DND-41 (cell line): ENCODE data around the gene NPBWR2.

Experiments
- ATAC-seq: fragments of 200-7000 bp; cut with Tn5 transposase; 3 replicates; pipeline ENCODE4 v1.9.1; 2021; ENCODE audit warnings: low read depth; ENCODE audit not compliant: insufficient read depth
- DNase-seq: peaks from one replicate; pipeline ENCODE4 v3.0.0-alpha.2; 2020
- H2AFZ ChIP-seq: 2 replicates; pipeline ENCODE4 v1.6.0; 2012; ENCODE audit warnings: low read depth, low read length
- H3K27ac ChIP-seq: 2 replicates; pipeline ENCODE4 v1.5.1; 2012; ENCODE audit warnings: low read length, inconsistent platforms
- H3K27me3 ChIP-seq: fragments of 200-600 bp; sonication (generic); 2 replicates; pipeline ENCODE4 v1.6.0; 2012; ENCODE audit warnings: low read length, mild to moderate bottlenecking, inconsistent platforms; ENCODE audit not compliant: insufficient read depth, poor library complexity
- H3K36me3 ChIP-seq: 2 replicates; pipeline ENCODE4 v1.5.1; 2012; ENCODE audit warnings: low read length, inconsistent platforms; ENCODE audit not compliant: insufficient read depth
- H3K4me1 ChIP-seq: 2 replicates; pipeline ENCODE4 v1.5.1; 2012; ENCODE audit warnings: mild to moderate bottlenecking, low read length; ENCODE audit not compliant: insufficient read depth
- H3K4me2 ChIP-seq: 2 replicates; pipeline ENCODE4 v1.6.0; 2012; ENCODE audit warnings: mild to moderate bottlenecking, moderate library complexity, low read length, inconsistent platforms; ENCODE audit not compliant: insufficient read depth
- H3K4me3 ChIP-seq, 2 experiments: fragments of 200-600 bp in 1 of 2; shearing (Covaris generic) in 1 of 2; 2 replicates each; pipeline ENCODE4 v1.5.1; 2012 to 2016; ENCODE audit warnings: inconsistent platforms in 2 of 2, low read length in 2 of 2, mild to moderate bottlenecking in 2 of 2, low read depth in 1 of 2, moderate library complexity in 1 of 2
- H3K79me2 ChIP-seq: 2 replicates; pipeline ENCODE4 v1.6.0; 2012; ENCODE audit warnings: low read length, inconsistent platforms; ENCODE audit not compliant: insufficient read depth
- H3K9ac ChIP-seq: 2 replicates; pipeline ENCODE4 v1.6.0; 2012; ENCODE audit warnings: low read depth, mild to moderate bottlenecking, inconsistent platforms, low read length, moderate library complexity
- H3K9me3 ChIP-seq: 2 replicates; pipeline ENCODE4 v1.5.1; 2012; ENCODE audit warnings: low read length, moderate library complexity, mild to moderate bottlenecking, inconsistent platforms; ENCODE audit not compliant: insufficient read depth, severe bottlenecking
- H4K20me1 ChIP-seq: 2 replicates; pipeline ENCODE4 v1.6.0; 2012; ENCODE audit warnings: low read length; ENCODE audit not compliant: insufficient read depth
- EZH2 ChIP-seq: IDR thresholded peaks from 3 replicates; pipeline ENCODE4 v1.6.1; 2012; ENCODE audit warnings: borderline replicate concordance, low read depth, mild to moderate bottlenecking, moderate library complexity, low read length, inconsistent platforms; ENCODE audit not compliant: severe bottlenecking
- TF ChIP-seq, protein P1 (sequence below): IDR thresholded peaks from 2 replicates; pipeline ENCODE4 v1.5.1; 2012; ENCODE audit warnings: borderline replicate concordance, low read length, moderate library complexity, mild to moderate bottlenecking; ENCODE audit not compliant: poor library complexity, severe bottlenecking; ENCODE audit errors: extremely low read depth

NPBWR2 gene

DNA sequence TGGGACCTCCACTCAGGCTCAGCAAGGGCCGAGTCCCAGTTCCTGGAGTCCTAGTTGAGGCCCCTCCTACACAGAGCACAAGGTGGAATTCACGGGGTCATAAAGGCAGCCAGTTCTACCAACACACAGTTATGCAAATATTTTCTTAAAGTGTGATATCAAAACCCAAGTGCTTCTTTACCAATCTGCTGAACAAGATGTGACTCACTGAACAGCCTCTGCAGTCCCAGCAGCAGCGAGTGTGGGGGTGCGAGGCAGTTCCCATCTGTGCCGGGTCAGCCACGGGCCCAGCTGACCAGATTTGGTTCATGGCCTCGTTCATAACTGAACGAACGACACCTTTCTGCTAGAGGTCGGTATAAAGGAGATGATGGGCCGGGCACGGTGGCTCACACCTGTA, 48.8 kb downstream of the NPBWR2 start:
- Histone ChIP-seq H4K20me1 (no peaks in the 10 kb centered on the region), H3K27ac (no peak overlapping the region), H3K9ac (no peak overlapping the region), H3K4me3 (no peak overlapping the region), H3K36me3 (no peaks in the 10 kb centered on the region), H3K79me2 (peaks cover 2% of the 10 kb centered on the region; the same call in 1 of the 2 replicates), H3K4me2 (no peak overlapping the region), H3K27me3 (no peaks in the 10 kb centered on the region), H3K4me1 (peaks cover 17% of the 10 kb centered on the region), H2AFZ (no peak overlapping the region), H3K9me3 (no peaks in the 10 kb centered on the region)
- ATAC-seq (no peak), DNase-seq (no peak)
- TF ChIP-seq, protein P1, sequence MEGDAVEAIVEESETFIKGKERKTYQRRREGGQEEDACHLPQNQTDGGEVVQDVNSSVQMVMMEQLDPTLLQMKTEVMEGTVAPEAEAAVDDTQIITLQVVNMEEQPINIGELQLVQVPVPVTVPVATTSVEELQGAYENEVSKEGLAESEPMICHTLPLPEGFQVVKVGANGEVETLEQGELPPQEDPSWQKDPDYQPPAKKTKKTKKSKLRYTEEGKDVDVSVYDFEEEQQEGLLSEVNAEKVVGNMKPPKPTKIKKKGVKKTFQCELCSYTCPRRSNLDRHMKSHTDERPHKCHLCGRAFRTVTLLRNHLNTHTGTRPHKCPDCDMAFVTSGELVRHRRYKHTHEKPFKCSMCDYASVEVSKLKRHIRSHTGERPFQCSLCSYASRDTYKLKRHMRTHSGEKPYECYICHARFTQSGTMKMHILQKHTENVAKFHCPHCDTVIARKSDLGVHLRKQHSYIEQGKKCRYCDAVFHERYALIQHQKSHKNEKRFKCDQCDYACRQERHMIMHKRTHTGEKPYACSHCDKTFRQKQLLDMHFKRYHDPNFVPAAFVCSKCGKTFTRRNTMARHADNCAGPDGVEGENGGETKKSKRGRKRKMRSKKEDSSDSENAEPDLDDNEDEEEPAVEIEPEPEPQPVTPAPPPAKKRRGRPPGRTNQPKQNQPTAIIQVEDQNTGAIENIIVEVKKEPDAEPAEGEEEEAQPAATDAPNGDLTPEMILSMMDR: no peak
- no peak for TF ChIP-seq EZH2

DNA sequence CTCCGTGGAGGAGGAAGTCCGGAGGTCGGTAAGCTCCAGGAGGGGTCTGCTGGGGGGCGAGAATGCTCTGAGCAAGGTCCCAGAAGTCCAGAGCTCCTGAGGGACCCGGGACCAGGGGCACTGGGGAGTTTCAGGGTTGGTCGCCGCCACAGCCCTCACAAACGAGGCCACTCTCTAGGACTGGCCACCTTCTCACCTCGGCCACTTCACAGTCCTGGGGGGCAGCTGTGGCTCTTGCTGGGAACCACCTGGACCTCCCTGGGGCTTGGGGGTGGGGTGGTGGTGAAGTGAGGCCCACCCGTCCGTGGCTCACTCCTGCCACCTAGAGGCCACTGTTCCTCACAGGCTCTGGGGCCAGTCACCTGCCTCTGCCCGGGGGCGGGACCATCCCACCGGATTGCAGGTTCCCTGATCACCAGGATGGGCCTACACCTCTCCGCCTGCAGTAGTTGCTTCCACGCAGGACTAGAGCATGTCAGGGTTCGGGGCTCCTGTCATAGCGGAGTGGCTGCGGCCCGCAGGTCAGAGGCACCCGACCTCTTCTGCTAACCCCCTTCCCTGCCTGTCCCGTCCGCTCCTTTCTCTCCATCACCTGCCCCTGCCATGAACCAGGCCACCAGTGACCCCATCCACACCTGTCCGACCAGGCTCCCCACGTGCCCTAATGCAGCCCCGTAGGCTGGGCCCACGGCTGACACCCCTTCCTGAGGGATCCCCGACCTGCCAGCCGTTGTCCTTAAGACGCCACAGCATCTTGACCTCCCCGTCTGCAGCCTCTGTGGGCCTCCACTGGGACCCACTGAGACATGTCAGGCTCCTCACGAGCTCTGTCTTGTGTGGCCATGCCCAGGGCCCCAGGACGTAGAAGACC, 49.5 kb downstream of the NPBWR2 start:
- no peak for TF ChIP-seq EZH2
- TF ChIP-seq, protein P1: peak; percentile 96
- Histone ChIP-seq H3K4me1 (peaks cover 13% of the 10 kb centered on the region), H3K9ac (no peak overlapping the region), H3K9me3 (no peaks in the 10 kb centered on the region), H3K4me2 (no peak overlapping the region), H3K36me3 (no peaks in the 10 kb centered on the region), H4K20me1 (no peaks in the 10 kb centered on the region), H3K4me3 (no peak overlapping the region), H3K27me3 (no peaks in the 10 kb centered on the region), H3K27ac (no peak overlapping the region), H3K79me2 (no peaks in the 10 kb centered on the region), H2AFZ (no peak overlapping the region)
- DNase-seq (peak; percentile 82), ATAC-seq (peak; percentile 85)

DNA sequence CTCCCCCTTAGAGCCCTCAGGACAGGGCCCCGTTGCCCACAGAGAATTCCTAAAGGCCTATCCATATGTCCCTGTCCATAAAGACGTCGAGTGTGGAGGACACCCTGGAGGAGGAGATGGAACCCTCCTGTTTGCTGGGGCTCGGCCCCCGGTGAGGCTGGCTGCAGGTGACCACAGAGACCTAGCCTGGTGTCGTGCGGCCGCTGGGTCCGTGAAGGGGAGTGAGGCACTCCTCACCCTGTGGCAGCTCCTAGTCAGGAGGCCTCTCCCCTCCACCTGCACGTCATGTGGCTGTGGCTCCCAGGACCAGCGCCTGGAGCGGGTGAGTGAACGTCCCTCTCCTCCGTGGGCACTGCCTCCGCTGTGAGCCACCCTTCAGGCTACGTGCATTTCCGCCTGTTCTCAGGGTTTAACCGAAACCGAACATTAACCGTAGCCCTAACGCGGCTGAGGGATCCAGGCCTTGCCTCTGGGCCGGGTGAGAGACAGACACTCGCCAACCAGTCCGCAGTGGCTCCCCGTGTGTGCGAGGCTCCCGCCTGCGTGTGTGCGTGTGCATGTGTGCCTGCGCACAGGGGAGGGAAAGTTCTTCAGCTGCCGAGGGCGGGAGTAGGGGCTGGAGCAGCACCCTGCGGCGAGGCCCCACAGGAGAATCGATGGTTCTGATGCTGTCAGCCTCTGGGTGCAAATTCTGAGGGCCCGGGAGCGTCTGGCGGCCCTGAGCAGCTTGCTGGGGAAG, 50.3 kb downstream of the NPBWR2 start:
- peaks cover 6% of the 10 kb centered on the region for H3K4me1 ChIP-seq
- DNase-seq: no peak
- H4K20me1 ChIP-seq: no peaks in the 10 kb centered on the region
- no peaks in the 10 kb centered on the region for H3K9me3 ChIP-seq
- H3K9ac ChIP-seq: no peak overlapping the region
- H3K27ac ChIP-seq: no peak overlapping the region
- ATAC-seq: peak; percentile 9; the same call in 2 of the 3 replicates
- H3K4me3 ChIP-seq: no peak overlapping the region
- H2AFZ ChIP-seq: no peak overlapping the region
- no peaks in the 10 kb centered on the region for H3K36me3 ChIP-seq
- no peaks in the 10 kb centered on the region for H3K27me3 ChIP-seq
- no peak overlapping the region for H3K4me2 ChIP-seq
- H3K79me2 ChIP-seq: no peaks in the 10 kb centered on the region
- no peak for TF ChIP-seq EZH2
- TF ChIP-seq, protein P1: no peak
